Measurements from ENCODE around the gene MCEMP1.
A peak's percentile ranks its signal among the peaks of the same experiment; 100 is the strongest.

MCEMP1 gene

GRCh38 chr19:7676854-7677253 is at the start of gene MCEMP1:
Gene MCEMP1, plus strand, starts transcription at chr19:7677090. Its CDS starts 31 bp downstream, at chr19:7677121.
- no peak for DNase-seq (ENCODE audit: insufficient read length, low spot score)
- no peak for FAIRE-seq

- no peak for DNase-seq (ENCODE audit: insufficient read length, low spot score)
- no peak for FAIRE-seq
Observed at GRCh38 chr19:7627166-7627565, 49.7 kb upstream of the MCEMP1 start.

- peak; percentile 75 for FAIRE-seq
- no peak for DNase-seq (ENCODE audit: insufficient read length, low spot score)
Observed at GRCh38 chr19:7628589-7629311, 48.1 kb upstream of the MCEMP1 start.

GRCh38 chr19:7629347-7630054 is 47.4 kb upstream of the MCEMP1 start, which contains the start of the genes PET100 and XAB2:
Gene PET100, plus strand, starts transcription at chr19:7629793. Its CDS starts 41 bp downstream, at chr19:7629834.
Gene XAB2, minus strand, starts transcription at chr19:7629545. Its CDS starts 18 bp downstream, at chr19:7629527.
- FAIRE-seq (peak; percentile 100), DNase-seq (ENCODE audit: insufficient read length, low spot score) (peak; percentile 99)

- no peak for FAIRE-seq
- DNase-seq (ENCODE audit: insufficient read length, low spot score), result no peak
Observed at GRCh38 chr19:7631577-7631976, 45.3 kb upstream of the MCEMP1 start.

GRCh38 chr19:7632340-7633203 is 44.3 kb upstream of the MCEMP1 start:
- no peak for FAIRE-seq
- no peak for DNase-seq (ENCODE audit: insufficient read length, low spot score)

- FAIRE-seq, result no peak
- no peak for DNase-seq (ENCODE audit: insufficient read length, low spot score)
Observed at GRCh38 chr19:7633698-7634097, 43.2 kb upstream of the MCEMP1 start, which contains the start of gene PCP2. Gene PCP2, minus strand, starts transcription at chr19:7633719. Its CDS starts 262 bp downstream, at chr19:7633457.

GRCh38 chr19:7635670-7636069 is 41.2 kb upstream of the MCEMP1 start:
- DNase-seq (ENCODE audit: insufficient read length, low spot score) (no peak), FAIRE-seq (no peak)

- FAIRE-seq, result no peak
- DNase-seq (ENCODE audit: insufficient read length, low spot score), result no peak
Observed at GRCh38 chr19:7636317-7636690, 40.6 kb upstream of the MCEMP1 start.

- DNase-seq (ENCODE audit: insufficient read length, low spot score) (peak; percentile 97), FAIRE-seq (peak; percentile 91)
Observed at GRCh38 chr19:7636691-7637373, 40.1 kb upstream of the MCEMP1 start, which contains the start of gene STXBP2. Gene STXBP2, plus strand, starts transcription at chr19:7637110. Its CDS starts 40 bp downstream, at chr19:7637150.

GRCh38 chr19:7637374-7638256 is 39.3 kb upstream of the MCEMP1 start:
- DNase-seq (ENCODE audit: insufficient read length, low spot score), result no peak
- peak; percentile 42 for FAIRE-seq

GRCh38 chr19:7638802-7639465 is 38.0 kb upstream of the MCEMP1 start:
- DNase-seq (ENCODE audit: insufficient read length, low spot score) (no peak), FAIRE-seq (no peak)

GRCh38 chr19:7639863-7640348 is 37.0 kb upstream of the MCEMP1 start:
- FAIRE-seq (no peak), DNase-seq (ENCODE audit: insufficient read length, low spot score) (no peak)

GRCh38 chr19:7640803-7641202 is 36.1 kb upstream of the MCEMP1 start:
- no peak for FAIRE-seq

GRCh38 chr19:7641290-7642276 is 35.3 kb upstream of the MCEMP1 start:
- FAIRE-seq (no peak), DNase-seq (ENCODE audit: insufficient read length, low spot score) (no peak)

More at GRCh38 chr19:7640803-7641202, 36.1 kb upstream of the MCEMP1 start:
- no peak for DNase-seq (ENCODE audit: insufficient read length, low spot score)

GRCh38 chr19:7642295-7643030 is 34.4 kb upstream of the MCEMP1 start:
- FAIRE-seq (no peak), DNase-seq (ENCODE audit: insufficient read length, low spot score) (no peak)

GRCh38 chr19:7643031-7643415 is 33.9 kb upstream of the MCEMP1 start:
- DNase-seq (ENCODE audit: insufficient read length, low spot score) (no peak), FAIRE-seq (no peak)

Data from GM19239 (cell line).